HG03354 (cell line): ENCODE data around the gene ERRFI1.

Source experiments
- ATAC-seq: cut with Tn5 transposase; IDR thresholded peaks from one replicate; pipeline ENCODE4 v1.9.1; 2021; ENCODE audit warnings: mild to moderate bottlenecking; ENCODE audit not compliant: unreplicated experiment, poor library complexity, severe bottlenecking

Gene ERRFI1

DNA sequence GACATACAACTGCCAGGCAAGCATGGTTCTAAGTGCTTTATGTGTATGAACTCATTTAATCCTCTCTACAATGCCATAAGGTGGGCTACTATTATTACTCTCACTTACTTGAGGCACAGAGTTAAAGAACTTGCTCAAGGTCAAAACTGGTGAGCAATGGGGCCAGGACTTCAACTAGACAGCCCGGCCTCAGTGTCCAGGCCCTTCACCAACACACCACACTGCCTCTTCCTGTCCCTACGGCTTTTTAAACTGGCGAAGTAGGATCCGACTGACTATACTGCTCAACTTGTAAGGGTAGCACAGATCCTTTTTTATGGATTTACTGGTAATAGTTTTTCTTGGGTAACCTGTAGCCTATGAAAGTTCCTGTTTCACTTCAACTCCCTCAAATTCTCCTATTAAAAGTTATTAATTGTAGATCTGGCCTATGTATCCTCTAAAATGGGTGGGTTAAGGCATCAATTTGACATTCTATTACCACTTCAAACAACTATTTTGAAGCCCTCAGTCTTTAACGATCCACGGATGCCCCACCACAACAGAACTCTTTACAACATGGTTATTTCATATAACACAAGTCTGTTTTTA lies 4.3 kb downstream of the ERRFI1 start:
- ATAC-seq = no peak

DNA sequence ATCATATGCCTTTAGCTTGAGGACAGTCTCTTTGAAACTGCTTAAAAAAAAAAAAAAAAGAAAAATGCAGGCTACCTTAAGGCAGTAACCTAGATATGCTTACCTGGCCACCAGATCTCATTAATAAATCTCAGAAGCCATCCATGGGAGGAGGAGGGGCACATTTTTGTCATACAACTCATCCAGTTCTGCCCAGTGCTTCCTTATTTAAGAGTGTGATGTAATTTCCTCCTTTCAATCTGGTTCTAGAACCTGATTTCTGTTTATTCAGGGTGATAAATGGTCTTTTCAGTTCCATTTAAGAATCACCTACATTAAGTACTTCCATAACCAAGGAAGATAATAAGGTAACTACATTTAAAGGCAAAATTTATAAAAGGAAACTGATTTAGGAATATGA lies 6.1 kb downstream of the ERRFI1 start:
- no peak for ATAC-seq

DNA sequence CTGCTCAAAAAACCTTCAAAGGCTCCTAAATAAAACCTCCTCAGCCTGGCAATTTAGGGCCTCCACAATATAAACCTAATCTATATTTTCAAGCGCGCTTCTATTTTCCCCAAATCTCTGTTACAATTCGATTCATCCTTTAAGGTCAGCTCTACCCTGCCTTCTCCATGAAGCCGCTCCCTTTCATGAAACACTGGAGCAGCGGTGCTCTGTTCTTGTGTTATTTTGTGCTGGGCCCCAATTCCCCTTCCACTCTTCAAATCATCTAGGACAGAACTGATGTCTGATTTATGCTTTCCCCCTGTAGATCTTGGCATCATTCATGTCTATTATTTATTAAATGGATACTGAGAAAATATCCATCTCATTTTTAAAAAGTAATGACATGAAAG lies 6.9 kb downstream of the ERRFI1 start:
- ATAC-seq = no peak

DNA sequence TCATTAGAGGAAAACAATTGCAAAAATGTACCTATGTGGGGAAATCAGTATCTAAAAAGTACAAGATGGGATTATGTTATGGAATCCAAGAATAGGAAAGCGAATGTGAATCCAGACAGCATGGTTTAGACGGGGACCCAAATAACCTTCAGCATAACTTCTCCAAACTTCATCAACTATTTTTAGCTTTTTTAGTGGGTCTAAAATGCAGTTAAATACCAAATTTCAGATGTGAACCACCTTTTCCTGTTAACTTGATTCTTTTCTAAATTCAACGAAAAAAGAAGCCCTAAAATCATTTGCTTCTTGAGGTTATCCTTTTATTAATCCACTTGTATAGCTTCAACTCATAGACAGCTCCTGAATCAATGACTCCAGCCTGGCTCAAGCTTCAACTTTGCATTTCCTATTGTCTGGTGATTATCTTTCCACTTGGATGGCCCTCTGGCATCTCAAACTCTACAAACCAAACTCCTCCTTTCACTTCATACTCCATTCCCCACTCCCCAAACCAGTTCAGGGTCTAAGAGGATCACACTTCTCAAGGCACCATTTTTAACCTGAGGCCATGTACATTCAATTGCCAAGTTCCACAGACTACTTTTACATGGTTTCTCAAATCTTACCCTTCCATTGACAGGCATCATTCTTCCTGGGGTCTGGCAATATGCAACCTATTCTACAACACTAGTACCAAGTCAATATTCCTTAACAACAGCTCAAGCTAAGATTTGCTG lies 7.4 kb downstream of the ERRFI1 start:
- no peak for ATAC-seq

DNA sequence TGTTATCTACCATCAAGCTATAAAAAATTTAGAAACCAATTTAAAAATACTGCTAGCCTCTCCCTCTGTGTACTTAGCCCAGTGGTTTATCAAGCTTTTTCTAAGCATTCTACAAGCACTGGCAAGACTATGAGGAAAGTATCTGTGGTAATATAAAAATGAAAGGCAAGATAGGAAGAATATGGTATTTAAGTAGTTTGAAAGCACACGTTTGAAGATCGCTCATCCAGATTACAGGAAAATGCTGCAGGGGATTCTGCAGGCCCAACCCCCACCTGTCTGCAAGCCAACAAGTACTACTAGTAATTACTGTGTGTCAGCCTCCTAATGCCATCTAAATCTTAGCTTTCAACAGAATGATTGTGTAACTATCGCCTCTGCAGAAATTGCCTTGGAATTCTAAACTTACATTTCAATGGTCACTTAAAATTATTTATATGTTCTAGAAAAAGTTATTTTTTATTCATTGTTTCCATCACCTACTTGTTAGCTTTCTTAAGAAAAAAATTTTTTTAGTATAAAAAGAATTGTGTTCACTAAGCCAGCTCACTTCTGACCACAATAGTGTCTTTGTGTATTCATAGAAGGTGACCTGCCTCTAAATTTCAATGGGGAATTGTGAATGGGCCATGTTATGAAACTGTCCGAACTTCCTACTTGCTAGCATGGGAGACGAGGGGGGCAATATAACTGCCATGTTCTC lies 8.5 kb downstream of the ERRFI1 start:
- ATAC-seq = no peak

DNA sequence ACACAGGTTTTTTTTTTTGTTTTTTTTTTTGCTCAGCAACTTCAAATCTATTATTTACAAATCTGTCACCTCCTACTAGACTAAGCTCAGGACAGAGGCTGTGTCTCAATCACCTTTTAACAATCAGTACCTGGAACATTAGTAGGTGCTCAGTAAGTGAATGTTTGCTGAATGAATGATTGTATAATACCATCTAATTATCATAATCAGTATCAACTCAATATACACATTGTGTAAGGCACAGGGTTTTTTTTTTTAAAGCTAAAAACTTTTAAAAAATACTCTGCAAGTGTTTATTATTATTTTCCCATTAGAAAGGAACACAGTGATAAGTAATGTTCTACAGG lies 9.2 kb downstream of the ERRFI1 start:
- no peak for ATAC-seq

DNA sequence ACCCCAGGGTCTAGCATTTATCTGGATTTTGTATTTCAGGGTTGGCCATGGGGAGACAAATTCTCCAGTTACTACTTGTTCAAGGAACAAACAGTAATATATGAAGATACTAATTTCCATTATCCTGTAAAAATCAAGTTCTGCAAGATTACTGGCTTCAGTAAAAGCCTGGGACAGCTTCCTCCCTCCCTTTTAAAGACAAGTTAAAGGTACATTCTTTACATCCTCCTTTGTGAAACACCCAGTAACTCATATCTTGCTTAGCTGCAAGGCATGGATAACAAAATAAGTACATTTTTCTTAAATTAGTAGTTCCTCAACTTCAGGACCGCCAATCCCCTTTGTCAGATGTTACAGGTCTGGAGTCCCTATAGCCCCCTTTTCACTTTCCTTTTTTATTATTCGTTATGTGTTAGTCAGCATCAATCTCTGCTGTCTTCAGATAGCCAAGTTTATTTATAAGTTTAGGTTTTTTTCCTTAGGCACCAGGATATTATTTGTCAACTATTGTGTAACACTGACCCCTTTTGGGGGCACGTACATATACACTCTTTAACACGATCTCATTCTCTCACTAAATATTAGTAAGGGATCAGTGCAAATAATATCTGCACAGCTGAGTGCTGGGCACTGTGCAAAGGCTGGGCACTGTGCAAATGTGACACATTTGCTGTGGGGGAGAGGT lies 9.8 kb downstream of the ERRFI1 start:
- no peak for ATAC-seq

DNA sequence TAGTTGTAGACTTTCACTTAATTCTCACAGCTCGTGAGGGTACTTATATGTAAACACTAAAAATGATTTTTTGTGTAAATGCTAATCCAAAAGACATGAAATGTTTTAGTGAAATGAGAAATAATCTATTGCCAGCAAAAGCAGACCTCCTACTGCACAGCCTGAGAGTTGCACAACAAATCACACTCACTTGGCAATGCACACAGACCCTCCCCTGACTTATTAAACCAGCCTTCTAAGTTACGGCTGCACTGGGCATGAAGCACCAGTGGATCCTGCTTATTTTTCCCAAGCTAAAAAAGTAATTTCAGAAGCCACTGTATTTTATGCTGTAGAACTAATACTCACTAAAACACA lies 10.3 kb downstream of the ERRFI1 start:
- ATAC-seq = no peak

DNA sequence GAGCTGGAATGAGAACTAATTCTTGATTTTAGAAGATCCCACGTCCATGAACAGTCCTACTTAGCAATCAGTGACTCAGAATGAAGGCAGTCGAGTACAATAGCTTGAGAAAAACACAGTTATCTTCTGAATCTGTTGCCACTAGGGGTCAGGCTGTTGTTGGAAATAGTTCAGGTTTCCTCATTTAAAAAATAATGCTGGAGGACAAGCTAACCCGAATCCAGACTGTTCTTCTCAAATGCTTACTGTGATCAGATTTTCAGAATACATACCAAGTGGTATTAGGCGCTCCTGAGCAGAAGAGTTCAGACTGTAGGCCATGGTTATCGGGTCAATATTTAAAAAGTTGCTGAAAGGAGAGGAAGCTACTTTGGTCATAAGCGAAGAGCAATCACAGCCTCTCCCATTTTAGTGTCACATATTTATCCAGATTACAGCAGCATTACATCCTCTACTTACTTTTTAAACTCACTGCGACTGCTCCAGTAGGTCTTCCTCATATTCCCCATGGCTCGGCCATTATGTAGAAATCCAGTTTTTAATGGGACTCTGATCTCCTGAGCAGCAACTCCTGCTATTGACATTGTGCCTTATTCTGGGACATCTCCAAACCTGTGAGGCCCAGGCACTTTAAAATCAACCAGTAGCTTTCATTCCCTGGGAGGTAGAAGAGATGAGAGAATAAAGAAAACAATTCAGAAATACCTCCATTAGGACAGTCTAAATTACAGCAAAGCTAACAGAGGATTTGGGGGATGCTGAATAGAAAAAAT lies 10.9 kb downstream of the ERRFI1 start:
- no peak for ATAC-seq

DNA sequence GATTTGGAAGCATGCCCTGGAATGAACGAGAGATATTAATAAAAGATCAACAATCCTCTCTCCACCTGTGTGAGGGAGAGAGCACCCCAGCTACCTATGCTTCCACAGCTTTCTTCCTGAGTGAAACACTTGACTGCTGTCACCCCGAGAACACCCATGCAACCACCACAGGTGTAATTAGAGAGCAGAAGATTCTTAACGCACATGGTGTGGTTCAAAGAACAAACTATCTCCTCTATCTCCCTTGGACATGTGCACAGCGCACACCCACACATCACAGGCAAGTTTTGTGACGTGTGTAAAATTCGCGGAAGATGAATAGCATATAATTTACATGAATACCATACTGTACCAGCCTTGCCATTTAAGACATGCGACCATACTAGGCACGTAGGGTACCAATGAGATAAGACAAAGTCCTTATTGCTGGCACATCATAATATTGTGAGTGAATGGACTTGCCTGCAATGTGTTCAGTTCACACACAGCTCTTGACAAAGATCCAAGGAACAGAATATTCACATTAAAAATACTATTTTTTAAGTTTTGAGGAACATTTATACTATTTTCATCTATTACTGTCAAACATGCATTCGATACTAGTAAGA lies 11.6 kb downstream of the ERRFI1 start:
- no peak for ATAC-seq

DNA sequence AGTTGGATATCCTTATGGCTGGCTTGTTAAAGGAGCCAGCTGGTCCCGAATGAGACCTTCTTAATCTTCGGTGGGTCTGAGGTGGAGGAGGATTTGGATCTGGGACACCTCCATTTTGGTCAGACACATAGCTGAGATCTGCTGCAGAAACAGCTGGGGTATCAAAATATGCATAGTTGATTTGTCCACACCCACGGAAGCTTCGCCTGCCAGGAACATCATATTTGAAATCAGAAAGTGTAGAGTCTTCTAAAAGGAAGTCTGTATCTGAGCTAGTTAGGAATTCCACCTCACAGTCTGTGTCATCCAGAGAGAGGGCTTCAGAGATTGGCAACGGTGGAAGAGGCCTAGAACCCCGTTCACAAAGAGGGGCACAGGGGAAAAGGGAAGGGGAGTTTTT lies 12.3 kb downstream of the ERRFI1 start:
- no peak for ATAC-seq

DNA sequence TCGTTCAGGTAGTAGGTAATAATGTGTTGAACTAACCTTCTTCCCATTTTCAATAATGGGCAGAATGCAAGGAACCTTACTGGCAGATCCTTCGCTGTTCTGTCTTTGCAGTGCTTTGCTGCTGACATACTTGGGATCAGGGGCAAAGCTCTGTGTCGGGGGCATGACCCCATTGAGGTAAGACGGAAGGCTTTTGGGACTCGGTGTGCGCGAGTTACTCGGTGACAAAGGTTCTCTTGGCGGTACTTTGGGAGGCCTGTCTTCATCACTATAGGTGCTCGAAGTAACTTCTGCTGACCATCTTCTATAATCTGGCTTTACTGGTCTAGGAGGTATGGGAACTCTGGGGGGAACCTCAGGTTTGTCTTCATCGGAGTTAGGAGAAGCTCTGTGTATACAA lies 12.7 kb downstream of the ERRFI1 start:
- no peak for ATAC-seq

DNA sequence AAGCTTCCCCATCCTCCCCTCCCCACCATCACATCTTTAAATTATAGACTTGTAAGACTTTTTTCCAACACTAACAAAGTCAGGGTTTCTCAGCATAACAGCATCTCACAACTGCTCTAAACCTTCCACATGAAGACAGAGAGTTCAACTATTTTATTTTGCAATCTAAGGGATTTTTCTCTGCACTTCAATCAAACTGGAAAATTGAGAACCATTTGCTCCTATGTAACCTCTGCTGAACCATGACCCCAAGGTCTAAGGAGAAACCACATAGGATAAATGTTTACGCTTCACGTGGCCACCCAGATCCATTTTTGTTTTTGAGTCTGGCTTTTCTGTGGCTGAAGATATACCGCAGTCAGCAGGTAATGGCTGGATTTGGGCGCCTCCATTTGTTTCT lies 13.2 kb downstream of the ERRFI1 start:
- ATAC-seq = no peak

DNA sequence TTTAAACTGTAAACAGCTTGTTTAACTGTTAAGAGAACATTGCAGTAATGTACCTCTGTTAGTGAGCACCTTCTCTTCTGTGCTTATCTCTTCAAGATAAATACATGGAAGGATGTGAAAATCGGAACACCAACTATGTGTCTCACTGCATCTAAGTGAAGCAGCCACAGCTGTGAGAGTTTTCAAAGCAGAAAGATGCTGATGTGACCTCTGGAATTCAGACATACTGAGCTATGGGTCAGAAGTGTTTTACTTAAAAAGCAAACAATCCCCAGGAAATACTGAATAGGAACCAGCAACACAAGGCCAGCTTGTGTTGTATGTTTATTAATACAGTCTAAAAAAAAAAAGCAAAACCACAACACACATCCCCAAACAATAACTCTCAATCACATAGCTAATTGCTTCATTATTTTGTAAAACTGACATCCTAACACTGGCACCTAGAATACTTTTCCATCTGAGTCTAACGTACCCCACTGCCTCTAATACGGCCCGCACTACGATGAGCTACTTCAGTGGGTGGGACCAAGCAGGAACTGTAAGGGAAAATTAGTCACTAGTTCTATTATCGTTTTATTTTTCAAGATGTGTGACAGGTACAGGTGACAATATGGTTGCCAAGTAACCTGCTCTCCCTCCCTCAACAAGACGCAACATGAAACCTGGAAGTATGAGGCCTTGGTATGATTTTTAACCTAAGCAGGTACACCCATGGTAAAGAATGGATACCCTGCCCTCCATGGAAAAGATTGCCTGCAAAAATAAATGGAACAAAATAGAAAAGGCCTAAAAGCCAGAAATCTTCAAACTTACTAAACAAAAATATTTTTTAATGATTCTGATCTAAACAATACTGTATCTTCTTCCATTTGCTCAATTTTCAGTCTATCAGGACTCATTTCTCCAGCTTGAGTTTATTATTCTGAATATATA lies 13.9 kb downstream of the ERRFI1 start:
- ATAC-seq = no peak

DNA sequence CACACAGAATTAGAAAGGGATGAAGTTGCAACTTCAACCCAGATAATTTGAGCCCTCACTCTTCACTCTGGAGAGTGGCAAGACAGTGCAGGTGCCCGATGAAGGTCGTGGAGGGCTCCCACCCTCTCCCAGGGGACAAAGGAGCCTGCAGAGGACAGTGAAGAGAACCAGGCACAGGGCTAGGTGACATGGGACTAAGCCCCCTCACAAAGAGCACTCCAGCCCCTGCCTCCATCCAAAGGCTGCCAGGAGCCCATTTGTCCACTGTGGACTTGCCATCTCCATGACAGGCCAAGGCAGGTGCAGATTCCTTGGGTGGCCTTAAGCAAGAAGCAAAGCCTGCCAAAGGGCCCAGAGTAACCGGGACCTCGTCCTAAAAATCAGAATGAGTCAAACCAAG lies 15.1 kb downstream of the ERRFI1 start:
- no peak for ATAC-seq

DNA sequence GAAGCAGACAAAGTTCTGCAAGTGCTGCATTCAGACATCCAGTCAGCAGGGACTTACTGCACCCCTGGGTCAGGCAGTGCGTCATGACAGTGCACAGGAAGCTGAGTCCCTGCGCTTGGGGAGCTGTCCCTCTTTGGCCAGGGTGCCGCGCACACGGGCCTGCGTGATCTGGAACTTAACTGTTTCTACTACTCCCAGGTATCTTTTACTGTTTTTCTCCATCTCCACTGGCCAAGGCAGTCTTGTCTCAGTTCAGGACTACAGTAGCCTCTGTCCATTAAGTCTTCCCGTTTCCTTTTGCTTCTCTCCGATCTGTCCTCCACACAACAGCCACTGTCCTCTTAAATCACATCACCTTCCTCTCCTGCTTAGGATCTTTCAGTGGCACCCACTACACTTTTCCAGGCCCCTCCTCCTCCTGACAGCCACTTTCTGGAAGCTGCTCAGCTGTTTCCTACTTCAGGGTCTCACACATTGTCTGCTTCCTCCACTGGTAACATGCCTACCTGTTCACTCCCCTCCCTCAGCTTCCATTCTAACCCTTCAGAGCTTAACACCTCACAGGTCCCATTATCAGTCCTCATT lies 15.9 kb downstream of the ERRFI1 start:
- no peak for ATAC-seq

DNA sequence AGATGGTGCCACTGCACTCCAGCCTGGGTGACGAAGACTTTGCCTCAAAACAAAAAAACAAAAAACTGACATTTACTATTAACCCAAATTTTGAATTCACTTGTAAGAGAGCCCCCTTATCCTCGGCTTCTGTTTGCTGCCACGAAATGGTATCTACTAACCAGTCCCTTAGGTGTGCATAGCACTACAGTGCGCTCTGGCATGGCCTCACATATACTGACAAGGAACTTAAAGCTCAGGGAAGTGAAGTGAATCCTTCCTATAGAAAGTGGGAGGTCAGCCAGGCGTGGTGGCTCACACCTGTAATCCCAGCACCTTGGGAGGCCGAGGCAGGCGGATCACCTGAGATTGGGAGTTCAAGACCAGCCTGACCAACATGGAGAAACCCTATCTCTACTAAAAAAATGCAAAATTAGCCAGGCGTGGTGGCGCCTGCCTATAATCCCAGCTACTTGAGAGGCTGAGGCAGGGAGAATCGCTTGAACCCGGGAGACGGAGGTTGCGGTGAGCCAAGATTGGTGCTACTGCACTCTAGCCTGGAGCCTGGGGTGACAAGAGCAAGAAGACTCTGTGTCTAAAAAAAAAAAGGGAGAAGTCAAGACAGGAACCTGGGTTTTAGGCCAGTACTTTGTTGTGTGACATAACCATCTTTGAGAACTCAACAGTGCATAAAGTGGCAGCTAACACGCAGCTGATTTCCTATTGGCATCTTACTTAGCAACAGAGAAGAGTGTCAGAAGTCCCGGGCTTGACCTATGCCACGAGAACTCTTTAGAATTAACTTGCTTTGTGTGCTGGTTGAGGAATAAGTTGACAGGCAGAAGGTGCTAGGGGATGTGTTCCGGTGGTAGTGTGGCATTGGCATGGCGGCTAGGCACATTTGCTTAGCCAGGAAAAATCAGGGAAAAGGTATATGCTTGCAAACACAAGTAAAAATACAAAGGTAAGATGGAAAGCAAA lies 16.8 kb downstream of the ERRFI1 start:
- no peak for ATAC-seq
